Right lobe of liver (tissue), 6 donors: ENCODE data around the gene NFATC1. TPM values are rescaled to one million over a fixed set of nuclear protein-coding genes. Genes with fewer than 3 reads are reported as not detected.

Experiments
- ATAC-seq, 4 donors: fragments of 200-7000 bp; cut with Tn5 transposase; one replicate each; pipeline ENCODE4 v1.9.1; 2020; ENCODE audit warnings: mild to moderate bottlenecking in 4 of 4, moderate library complexity in 4 of 4
- DNase-seq, 3 donors: peaks; one replicate each; pipeline ENCODE4 v3.0.0-alpha.2; 2020
- H3K27ac ChIP-seq, 3 donors: fragments of 200-600 bp; one replicate each; pipeline ENCODE4 v1.8.0; 2022
- H3K27me3 ChIP-seq, 2 donors: fragments of 200-600 bp; one replicate each; pipeline ENCODE4 v1.8.0; 2022
- H3K36me3 ChIP-seq, 4 donors: fragments of 200-600 bp; sonication (generic) in 1 of 4; one replicate each; pipeline versions ENCODE4 v1.5.1 to v1.8.0; 2017 to 2022; ENCODE audit warnings: control low read depth in 1 of 4
- H3K4me1 ChIP-seq, 4 donors: fragments of 200-600 bp; sonication (generic) in 1 of 4; one replicate each; pipeline versions ENCODE4 v1.5.1 to v1.8.0; 2017 to 2022; ENCODE audit warnings: control low read depth in 1 of 4
- H3K4me3 ChIP-seq, 3 donors: fragments of 200-600 bp; one replicate each; pipeline ENCODE4 v1.8.0; 2022
- H3K9me3 ChIP-seq, 4 donors: fragments of 200-600 bp; sonication (generic) in 1 of 4; one replicate each; pipeline versions ENCODE4 v1.5.1 to v1.8.0; 2017 to 2022; ENCODE audit warnings: control low read depth in 1 of 4
- CTCF ChIP-seq, 4 donors: fragments of 200-600 bp in 3 of 4; fragments of 450-650 bp in 1 of 4; IDR thresholded peaks; one replicate each; pipeline versions ENCODE4 v1.5.1 to v1.8.0; 2016 to 2022; ENCODE audit warnings: antibody characterized with exemption in 4 of 4, mild to moderate bottlenecking in 2 of 4
- POLR2A ChIP-seq: fragments of 450-650 bp; IDR thresholded peaks from one replicate; pipeline ENCODE4 v1.6.1; 2017; ENCODE audit warnings: antibody characterized with exemption, mild to moderate bottlenecking
- WGBS: methylation state at CpG from one replicate; pipeline ENCODE4 v1.1.6; 2018; ENCODE audit warnings: low coverage, low lambda C conversion rate; ENCODE audit not compliant: insufficient coverage; ENCODE audit errors: missing lambda C conversion rate; 5-methylcytosine and 5-hydroxymethylcytosine counted together
- intact Hi-C, 2 donors: fragments of 100-400 bp; cut with DNase I; formaldehyde crosslinking; loops; one replicate each; pipeline versions ENCODE4 v1.11.2 to v1.14.1; 2022
- total RNA-seq, 6 experiments: library from RNA; depleted of rRNA in 2 of 6; stranded (reverse); fragments of >200 nt in 2 of 6; fragmentation: NEBNext Ultra II Directional in 3 of 6; extraction: Animal tissue kit (Norgen Biotek cat#: 25700) in 3 of 6; gene quantifications; one replicate each; pipeline versions ENCODE4 v1.1.0 to v1.2.4, GENCODE V29; 2016 to 2023
- donor health status: DM: no; HTN: yes; CAD: no.
- donor health status: DM: no; HTN: no; CAD: no.
- donor health status: DM: no; HTN: no; CAD: no.
- donor health status: DM: no; HTN: yes; CAD: no.
- donor health status: DM: no; HTN: yes; CAD: no.

NFATC1 gene
- total RNA-seq, 6 experiments from 2014 or later: 1.00 to 4.3 (median 2.9) TPM

- TF ChIP-seq POLR2A (no peak), CTCF (IDR thresholded peaks at IDR 0.05) (no peak)
- DNase-seq (no peak), ATAC-seq (no peak)
- 36% methylated on average over 4 of the region's 7 CpGs for WGBS
- Histone ChIP-seq H3K4me1 (peaks cover 0 to 2% (median 0%) of the 10 kb centered on the region in 4 donors), H3K27ac (no peak overlapping the region), H3K9me3 (no peaks in the 10 kb centered on the region), H3K36me3 (no peaks in the 10 kb centered on the region), H3K27me3 (peaks cover 8% of the 10 kb centered on the region in 2 donors), H3K4me3 (no peak overlapping the region)
- intact Hi-C loops: no loop called here
Observed at GRCh38 chr18:79388043-79388442, 7.7 kb upstream of the NFATC1 start.

- Histone ChIP-seq H3K4me3 (no peak overlapping the region), H3K4me1 (peaks cover 0 to 16% (median 7%) of the 10 kb centered on the region in 4 donors), H3K9me3 (no peaks in the 10 kb centered on the region), H3K27me3 (peaks cover 8 to 14% of the 10 kb centered on the region in 2 donors), H3K36me3 (no peaks in the 10 kb centered on the region), H3K27ac (no peak overlapping the region)
- ATAC-seq: no peak
- WGBS: 22% methylated on average over 4 of the region's 4 CpGs
- intact Hi-C loops: no loop called here
- TF ChIP-seq POLR2A (no peak), CTCF (IDR thresholded peaks at IDR 0.05) (no peak)
- DNase-seq: no peak
Observed at GRCh38 chr18:79389689-79390088, 6.0 kb upstream of the NFATC1 start.

- intact Hi-C loops: no loop called here
- ATAC-seq (no peak), DNase-seq (no peak)
- H3K36me3 ChIP-seq: no peaks in the 10 kb centered on the region
- H3K27ac ChIP-seq: no peak overlapping the region
- no peaks in the 10 kb centered on the region for H3K9me3 ChIP-seq
- peaks cover 8 to 14% of the 10 kb centered on the region in 2 donors for H3K27me3 ChIP-seq
- H3K4me3 ChIP-seq: no peak overlapping the region
- H3K4me1 ChIP-seq: peaks cover 0 to 30% (median 11%) of the 10 kb centered on the region in 4 donors
- 58% methylated on average over 7 of the region's 8 CpGs for WGBS
- no peak for TF ChIP-seq CTCF (IDR thresholded peaks at IDR 0.05)
- TF ChIP-seq POLR2A: no peak
Observed at GRCh38 chr18:79392226-79392625, 3.5 kb upstream of the NFATC1 start.

- ATAC-seq (peak in 1 of 4 donors; percentile 8), DNase-seq (peak in 1 of 3 donors; percentile 50)
- Histone ChIP-seq H3K27me3 (peaks cover 8 to 11% of the 10 kb centered on the region in 2 donors), H3K9me3 (no peaks in the 10 kb centered on the region), H3K36me3 (no peaks in the 10 kb centered on the region), H3K4me1 (peaks cover 0 to 32% (median 11%) of the 10 kb centered on the region in 4 donors), H3K27ac (peak overlapping the region in 1 of 3 donors; percentile 21), H3K4me3 (peak overlapping the region in 2 of 3 donors; percentile 39 to 46)
- no peak for TF ChIP-seq CTCF (IDR thresholded peaks at IDR 0.05)
- TF ChIP-seq POLR2A: no peak
- intact Hi-C loops: no loop called here
- 0% methylated on average over 1 of the region's 30 CpGs for WGBS
Observed at GRCh38 chr18:79393181-79393634, 2.5 kb upstream of the NFATC1 start.
